22Rv1 (cell line): ENCODE results near the gene GTF3C4.

Experiments used
- H3K27ac ChIP-seq: fragments of 450-650 bp; 2 replicates; pipeline ENCODE4 v1.5.1; 2017
- ZFX ChIP-seq: fragments of 450-650 bp; IDR thresholded peaks from 2 replicates; pipeline ENCODE4 v1.6.1; 2017; ENCODE audit warnings: antibody characterized with exemption, borderline replicate concordance
- TF ChIP-seq, protein P1 (sequence below): fragments of 450-650 bp; IDR thresholded peaks from 2 replicates; pipeline ENCODE4 v1.5.1; 2017; ENCODE audit warnings: mild to moderate bottlenecking

Gene GTF3C4

GRCh38 chr9:132725306-132725705, 55.0 kb downstream of the GTF3C4 start:
- no peak overlapping the region for H3K27ac ChIP-seq
- TF ChIP-seq ZFX = no peak
- TF ChIP-seq, protein P1, sequence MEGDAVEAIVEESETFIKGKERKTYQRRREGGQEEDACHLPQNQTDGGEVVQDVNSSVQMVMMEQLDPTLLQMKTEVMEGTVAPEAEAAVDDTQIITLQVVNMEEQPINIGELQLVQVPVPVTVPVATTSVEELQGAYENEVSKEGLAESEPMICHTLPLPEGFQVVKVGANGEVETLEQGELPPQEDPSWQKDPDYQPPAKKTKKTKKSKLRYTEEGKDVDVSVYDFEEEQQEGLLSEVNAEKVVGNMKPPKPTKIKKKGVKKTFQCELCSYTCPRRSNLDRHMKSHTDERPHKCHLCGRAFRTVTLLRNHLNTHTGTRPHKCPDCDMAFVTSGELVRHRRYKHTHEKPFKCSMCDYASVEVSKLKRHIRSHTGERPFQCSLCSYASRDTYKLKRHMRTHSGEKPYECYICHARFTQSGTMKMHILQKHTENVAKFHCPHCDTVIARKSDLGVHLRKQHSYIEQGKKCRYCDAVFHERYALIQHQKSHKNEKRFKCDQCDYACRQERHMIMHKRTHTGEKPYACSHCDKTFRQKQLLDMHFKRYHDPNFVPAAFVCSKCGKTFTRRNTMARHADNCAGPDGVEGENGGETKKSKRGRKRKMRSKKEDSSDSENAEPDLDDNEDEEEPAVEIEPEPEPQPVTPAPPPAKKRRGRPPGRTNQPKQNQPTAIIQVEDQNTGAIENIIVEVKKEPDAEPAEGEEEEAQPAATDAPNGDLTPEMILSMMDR = no peak

DNA sequence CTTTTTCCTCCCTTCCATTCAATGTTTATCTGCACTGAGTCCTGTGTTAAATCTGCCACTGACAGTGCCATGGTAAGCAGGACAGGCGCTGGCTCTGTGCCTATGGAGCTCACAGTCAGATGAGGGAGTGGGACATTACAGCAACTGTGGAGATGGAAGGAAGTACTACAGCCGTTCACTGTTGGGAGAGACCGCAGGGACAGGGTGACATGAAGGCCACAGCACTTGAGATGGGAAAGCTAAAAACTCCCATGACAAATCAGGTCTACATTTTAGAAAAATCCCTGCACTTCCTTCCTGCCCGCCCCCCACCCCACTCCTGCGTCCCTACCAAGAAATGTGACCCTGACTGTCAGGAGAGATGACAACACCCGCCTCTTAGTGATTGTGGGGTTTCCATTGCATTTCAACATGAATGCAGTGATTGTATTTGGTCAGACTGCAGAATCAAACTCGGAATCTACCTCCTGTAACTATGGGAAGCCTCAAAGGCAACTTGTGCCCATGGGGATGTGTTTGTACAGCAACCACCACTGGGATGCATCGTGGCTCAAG, 56.4 kb downstream of the GTF3C4 start:
- TF ChIP-seq, protein P1 = no peak
- TF ChIP-seq ZFX = no peak
- no peak overlapping the region for H3K27ac ChIP-seq

DNA sequence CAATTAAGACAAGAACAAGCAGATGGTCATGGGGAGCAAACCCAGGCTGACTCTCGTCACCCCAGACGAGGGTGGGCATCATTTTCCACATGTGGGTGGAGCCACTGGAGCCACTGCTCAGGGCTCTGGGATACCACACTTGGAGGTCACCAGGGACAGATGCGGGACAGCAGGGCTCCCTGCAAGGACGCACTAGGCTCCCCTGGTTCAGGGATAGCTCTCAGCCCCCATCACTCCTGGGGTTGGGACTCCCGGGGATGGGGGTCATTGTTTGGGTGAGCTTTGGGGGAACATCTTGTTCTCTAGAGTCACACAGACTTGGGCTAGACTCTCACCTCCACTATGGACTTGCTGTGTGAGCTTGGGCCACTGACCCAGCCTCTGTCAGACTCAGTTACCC, 57.8 kb downstream of the GTF3C4 start:
- no peak overlapping the region for H3K27ac ChIP-seq

GRCh38 chr9:132728497-132728896, 58.2 kb downstream of the GTF3C4 start:
- TF ChIP-seq, protein P1 = no peak
- TF ChIP-seq ZFX = no peak
- H3K27ac ChIP-seq = no peak overlapping the region

More for the DNA sequence above, 57.8 kb downstream of the GTF3C4 start:
- TF ChIP-seq, protein P1 = no peak
- no peak for TF ChIP-seq ZFX

- no peak overlapping the region for H3K27ac ChIP-seq
- TF ChIP-seq, protein P1 = no peak
- TF ChIP-seq ZFX = no peak
Measured at GRCh38 chr9:132729235-132729890, 59.1 kb downstream of the GTF3C4 start.

DNA sequence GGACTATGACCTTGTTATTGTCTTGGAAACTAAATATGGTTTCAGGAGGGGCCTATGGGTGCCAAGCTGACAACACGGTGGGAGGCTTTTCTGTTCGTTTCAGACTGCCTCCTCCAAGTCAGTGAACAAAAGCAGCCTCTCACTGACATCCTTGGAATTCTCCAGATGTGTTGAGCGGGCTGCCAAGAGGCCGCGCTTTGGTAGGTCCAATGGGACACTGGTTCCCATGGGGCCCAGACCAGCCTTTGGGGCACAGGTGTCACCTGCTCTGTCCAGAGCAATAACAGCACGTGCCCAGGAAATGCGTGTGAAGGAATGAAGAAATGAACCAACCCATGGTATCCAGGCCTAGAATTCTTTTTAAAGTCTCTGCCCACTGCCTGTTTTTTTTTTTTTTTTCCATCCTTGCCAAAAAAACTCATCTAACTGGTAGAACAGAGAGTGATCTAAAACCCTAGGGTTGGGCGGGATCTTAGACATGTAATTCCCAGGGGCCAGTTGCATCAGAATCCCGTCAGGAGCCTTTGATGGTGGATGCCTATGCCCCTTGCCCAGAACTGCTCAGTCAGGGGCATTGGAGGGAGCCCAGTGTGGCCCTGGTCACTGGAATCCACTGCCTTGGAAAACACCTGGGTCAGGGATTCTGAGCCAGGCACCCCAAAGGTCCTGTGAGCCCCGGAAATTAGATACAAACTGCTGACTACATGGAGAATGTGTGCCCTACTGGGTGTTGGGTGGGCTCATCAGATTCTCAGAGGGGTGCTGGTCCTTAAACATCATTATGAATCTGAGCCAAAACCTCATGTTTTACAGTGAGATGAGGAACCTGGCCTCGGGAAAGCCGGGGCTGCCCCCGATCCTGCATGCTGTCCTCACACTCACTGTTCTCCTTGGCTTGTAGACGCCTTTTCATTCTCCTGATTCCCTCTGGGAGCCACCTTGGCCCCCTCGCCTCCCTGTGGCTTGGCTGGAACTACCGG, 60.1 kb downstream of the GTF3C4 start:
- TF ChIP-seq, protein P1 = no peak
- no peak for TF ChIP-seq ZFX
- no peak overlapping the region for H3K27ac ChIP-seq

- TF ChIP-seq, protein P1 = no peak
- no peak for TF ChIP-seq ZFX
- no peak overlapping the region for H3K27ac ChIP-seq
Measured at GRCh38 chr9:132731230-132731629, 61.0 kb downstream of the GTF3C4 start.
